Myocyte (in vitro differentiated cells): Measurements from ENCODE around the gene BCAP29. TPM values are rescaled to one million over a fixed set of nuclear protein-coding genes. Genes with fewer than 3 reads are reported as not detected.
"Not testable (repeated sequence)": the region's sequence is repeated elsewhere in the genome, so short reads cannot be mapped to it uniquely, and the experiment has no call there.

Experiments
- DNase-seq: peaks from one replicate; pipeline ENCODE4 v3.0.0-alpha.2; 2012; ENCODE audit warnings: low read depth
- total RNA-seq: library from RNA; depleted of rRNA; stranded (reverse); fragments of >200 nt; gene quantifications from 2 replicates; pipeline ENCODE4 v1.2.3, GENCODE V29; 2014

Gene BCAP29
- total RNA-seq, 1 donor from 2014 or later, result 152 TPM

DNA sequence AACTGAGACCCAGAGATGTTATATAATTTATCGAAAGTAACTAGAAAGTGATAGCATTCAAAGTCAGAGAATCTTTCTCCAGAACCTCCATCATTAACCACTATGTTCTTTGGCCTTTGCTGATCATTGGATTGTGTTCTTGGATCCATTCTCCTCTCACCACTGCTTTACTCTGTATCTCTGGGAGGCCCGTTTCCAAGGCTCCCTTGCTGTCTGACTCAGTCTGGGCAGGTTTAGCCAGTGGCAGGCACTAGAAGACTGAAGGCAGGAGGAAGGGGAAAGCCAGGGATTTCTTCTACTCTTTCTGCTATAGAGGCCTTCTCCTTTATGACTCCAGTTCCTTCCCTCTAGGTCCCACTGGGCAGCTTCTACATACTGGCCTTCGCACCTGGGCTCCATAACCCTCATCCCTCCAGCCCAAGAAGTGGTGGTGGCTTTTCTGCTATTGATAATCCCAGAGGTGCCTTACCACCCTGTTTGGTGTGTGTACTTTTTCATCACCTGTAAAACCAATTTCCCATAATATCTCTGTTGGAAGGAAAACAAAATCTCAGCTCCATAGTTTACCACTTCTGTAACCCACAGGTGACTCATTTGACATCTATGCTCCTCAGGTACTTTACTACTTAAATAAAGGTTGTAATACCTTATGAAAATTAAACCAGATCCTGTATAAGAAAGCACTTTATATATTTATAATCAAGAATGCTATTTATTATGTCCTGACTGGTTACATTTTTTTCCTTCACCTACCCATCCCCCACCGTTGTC is 36.0 kb downstream of the BCAP29 start:
- DNase-seq, result no peak

DNA sequence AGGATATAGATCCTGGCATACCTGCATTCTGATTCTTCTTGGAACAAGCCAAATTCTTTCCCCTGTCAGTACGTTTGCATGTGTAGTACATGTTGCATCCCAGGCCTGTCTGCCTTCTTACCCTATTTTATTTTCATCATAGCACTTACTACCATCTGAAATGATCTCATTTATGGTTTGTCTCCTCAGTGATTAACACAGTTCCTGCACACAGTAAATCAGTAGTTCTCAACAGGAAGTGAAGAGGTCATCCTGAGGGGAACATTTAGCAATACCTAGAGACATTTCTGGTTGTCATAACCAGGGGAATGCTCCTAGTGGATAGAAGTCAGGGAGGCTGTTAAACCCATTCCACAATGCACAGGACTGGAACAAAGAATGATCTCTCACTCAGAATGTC is 42.4 kb downstream of the BCAP29 start:
- no peak for DNase-seq

DNA sequence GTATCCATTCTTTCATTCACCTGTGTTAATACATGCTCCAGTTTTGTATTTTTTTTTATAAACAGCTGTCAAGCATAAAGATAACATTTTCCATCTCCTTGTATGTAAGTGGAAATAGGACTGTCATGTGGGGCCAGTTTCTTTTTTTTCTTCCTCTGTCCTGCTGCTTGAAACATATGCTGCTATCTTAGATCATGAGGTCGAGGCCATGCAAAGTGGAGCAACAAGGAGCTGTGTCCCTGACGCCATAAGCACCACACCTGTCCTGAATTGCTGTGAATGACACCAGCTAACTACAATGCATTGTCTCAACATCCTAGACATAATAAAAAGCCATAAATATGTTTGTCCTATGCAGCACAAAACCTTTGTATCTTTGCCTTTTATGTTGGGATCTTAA is 42.8 kb downstream of the BCAP29 start:
- DNase-seq, result no peak

DNA sequence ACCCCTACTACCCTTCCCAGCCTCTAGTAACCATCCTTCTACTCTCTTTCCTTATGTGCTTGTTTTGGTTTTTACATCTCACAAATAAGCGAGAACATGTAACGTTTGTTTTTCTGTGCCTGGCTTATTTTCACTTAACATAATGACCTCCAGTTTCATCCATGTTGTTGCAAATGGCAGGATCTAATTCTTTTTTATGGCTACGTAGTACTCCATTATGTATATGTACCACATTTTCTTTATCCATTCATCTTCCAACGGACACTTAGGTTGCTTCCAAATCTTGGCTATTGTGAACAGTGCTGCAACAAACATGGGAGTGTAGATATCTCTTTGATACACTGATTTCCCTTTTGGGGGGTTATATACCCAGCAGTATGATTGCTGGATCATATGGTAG is 47.0 kb downstream of the BCAP29 start:
- no peak for DNase-seq

DNA sequence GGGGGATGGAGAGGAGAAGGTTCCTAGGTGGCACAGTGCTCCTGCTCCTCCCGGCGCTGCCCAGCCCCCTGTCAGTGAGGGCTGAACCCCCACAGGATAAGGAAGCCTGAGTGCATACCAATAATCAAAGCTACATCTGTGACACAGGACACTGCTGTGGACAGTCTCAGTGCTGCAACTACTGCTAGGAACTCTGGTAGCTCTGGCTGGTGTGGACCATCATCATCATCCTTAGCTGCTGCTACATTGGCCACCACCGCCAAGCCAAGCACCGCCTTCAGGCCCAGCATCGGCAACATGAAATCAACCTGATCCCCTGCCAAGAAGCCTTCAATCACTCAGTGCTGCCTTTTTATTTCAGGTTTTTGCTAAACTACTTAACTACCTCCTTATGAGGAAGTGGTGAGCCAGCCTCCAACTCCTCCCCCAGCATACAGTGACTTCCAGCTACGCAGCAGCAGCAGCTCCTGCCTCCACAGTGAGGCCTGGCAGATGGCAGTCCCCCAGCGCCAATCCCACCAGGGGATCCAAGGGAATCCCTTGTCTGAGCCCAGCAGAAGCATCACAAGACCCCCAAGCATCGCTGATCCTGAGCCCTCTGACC is 48.5 kb downstream of the BCAP29 start:
- no peak for DNase-seq

DNA sequence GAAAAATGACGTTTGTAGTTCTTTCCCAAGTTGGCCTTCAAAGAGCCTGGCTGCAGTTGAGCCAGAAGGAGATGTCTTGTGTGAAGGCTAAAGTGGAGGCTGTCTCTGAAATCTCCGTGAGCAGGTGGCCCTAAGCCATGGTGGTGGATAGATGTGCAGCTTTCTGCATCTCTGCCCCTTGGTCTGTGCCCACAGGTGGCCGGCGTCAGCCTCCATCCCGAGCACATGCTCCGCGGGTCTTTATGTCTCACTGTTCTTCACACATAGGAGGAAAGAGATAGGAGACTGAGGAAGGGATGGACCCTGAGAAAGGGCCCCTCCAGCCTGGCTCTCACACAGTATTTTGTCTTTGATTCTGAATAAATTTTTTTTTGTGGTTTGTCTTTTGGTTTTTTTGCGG is 50.3 kb downstream of the BCAP29 start:
- DNase-seq, result no peak

DNA sequence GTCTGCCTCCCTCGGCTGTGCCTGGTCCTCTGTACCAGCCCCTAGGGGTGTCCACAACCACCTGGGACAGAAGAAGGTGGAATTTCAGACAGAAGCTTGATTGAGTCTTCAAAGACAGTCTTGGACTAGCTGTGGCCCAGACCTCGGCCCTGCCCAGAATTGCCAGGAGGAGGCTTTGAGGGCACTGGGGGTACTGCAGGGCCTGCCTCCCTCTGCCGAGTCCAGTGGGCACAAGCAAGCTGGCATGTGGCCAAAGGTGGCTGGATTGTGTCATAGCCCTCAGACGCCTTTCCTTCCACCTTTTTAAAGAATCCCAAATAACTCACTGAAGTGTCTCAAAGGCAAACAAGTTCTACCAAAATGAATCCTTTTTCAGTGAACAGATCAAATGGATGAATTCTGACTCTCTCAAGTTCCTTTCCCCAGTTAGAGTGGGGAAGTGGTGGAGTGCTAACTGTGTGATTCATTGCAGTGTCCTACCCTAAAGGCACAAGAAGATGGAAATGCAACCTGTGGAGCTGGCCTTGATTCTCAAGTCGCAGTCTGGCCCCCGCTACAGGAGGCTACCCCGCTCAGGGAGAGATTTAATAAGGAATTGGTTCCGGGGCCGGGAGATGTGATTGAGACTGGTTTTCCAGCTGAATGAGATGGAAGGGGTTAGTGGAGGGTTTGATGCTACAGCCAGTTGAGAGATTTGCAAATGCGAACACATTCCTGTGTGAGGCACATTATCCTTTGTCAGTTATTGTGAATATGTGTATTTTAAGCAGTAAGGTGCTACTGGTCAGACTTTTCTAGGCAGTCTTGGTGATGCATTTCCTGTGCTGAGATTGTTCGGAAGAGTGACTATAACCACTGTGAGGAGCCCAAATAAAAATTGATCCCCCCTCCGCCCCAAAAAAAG is 51.8 kb downstream of the BCAP29 start:
- no peak for DNase-seq

DNA sequence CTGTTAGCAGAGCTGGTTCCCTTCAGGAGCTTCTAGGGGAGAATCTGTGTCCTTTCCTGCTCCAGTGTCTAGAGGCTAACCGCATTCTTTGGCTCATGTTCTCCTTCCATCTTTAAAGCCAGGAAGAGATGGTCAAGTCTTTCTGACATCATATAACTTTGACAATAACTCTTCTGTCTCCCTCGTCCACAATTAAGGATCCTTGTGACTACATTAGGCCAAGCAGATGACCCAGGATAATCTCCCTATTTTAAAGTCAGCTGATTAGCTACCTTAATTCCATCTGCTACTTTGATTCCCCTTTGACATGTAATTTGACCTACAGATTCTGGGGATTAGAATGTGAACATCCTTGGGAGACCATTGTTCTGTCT is 52.4 kb downstream of the BCAP29 start:
- DNase-seq, result no peak

DNA sequence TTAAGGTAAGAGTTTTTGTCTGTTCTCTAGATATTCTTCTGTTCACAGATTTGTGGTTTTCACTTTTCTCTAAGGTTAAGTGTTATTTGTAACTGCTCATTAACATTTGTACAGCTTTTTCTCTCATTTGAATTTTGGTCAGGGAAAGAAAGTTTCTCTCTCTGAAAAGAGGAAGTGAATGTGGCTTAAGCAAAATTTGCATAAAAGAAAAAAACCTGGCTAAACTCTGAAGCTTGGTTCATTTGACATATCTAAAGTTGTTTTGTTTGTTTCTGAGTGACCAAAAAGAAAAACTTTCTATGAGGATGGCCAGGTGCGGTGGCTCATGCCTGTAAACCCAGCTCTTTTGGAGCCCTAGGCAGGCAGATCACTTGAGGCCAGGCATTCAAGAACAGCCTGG is 58.5 kb downstream of the BCAP29 start:
- no peak for DNase-seq

DNA sequence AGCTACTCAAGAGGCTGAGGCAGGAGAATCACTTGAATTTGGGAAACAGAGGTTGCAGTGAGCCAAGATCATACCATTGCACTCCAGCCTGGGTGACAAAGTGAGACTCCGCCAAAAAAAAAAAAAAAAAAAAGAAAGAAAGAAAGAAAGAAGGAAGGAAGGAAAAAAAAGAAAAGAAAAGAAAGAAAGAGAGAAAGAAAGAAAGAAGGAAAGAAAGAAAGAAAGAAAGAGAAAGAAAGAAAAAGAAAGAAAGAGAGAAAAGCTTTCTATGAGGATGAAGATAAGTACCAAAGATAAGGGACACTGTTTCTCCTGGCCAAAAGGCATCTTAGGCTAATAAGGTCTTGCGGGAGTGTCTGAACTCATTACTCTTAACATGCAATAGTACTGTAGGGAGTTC is 59.0 kb downstream of the BCAP29 start:
- DNase-seq, result not testable (repeated sequence)

DNA sequence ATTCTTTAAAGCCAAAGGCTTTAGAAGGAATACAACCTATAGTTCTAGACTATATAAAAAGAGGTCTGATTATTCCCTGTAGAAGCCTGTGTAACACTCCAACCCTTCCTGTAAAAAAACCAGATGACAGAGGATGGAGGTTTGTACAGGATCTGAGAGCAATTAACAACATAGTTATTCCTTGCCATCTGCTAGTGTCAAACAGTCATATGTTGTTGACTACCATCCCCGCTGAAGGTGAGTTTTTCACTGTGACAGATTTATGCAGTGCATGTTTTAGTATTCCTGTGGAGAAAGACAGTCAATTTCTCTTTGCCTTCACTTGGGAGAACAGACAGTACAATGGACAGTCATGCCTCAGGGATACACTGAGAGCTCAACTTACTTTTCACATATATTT is 61.6 kb downstream of the BCAP29 start:
- no peak for DNase-seq

DNA sequence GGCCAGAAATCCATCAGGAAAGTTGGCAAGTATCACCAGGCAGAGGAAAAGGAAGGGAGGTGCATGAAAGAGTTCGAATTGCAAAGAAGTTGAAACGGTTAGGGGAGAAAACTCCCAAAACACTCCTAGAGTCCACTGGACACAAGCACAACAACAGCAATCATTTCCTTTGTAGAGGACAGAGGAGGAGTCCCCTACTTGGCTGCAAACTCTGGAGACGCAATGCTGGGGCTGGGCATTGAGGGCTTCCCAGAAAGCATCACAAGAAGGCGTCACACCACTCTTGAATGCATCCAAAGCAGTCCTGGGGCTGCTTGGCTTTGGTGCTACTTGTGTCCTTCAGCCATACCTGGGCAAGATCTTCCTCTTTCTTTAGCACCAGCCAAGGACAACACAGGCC is 62.5 kb downstream of the BCAP29 start:
- DNase-seq, result no peak

DNA sequence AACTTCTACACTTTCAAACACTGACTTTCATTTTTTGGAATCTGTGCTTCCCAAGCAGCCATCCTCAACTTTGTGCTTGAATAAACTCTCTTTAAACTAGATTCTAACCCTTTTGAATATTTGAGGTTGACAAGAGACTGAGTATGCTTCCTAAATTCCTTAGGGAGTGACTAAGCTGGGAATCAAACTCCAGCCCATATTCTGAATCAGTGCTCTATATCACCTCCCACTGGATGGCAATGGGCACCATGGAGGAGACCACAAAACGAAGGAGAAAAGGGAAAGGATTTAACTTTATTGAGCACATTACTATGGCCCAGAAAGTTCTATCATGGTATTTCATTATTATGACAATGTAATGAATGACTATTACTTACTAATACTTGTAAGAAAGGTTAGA is 63.4 kb downstream of the BCAP29 start:
- peak; percentile 49 for DNase-seq

DNA sequence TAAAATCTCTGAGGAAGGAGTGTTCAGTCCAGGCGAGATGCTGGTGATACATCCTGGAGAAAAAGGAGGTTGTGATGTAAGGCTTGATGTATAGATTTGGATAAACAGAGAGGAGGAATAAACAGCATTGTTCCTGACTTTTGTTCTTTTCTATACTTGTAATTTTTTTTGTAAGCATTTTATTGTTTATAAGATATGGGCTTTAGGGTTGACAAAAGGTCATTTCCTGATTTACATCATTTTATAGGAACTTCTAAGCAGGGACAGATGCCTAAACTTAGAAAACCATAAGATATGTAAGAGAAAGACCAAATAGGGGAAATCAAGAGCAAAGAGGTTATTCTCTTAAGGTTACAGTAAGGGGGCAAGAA is 63.9 kb downstream of the BCAP29 start:
- DNase-seq, result no peak

DNA sequence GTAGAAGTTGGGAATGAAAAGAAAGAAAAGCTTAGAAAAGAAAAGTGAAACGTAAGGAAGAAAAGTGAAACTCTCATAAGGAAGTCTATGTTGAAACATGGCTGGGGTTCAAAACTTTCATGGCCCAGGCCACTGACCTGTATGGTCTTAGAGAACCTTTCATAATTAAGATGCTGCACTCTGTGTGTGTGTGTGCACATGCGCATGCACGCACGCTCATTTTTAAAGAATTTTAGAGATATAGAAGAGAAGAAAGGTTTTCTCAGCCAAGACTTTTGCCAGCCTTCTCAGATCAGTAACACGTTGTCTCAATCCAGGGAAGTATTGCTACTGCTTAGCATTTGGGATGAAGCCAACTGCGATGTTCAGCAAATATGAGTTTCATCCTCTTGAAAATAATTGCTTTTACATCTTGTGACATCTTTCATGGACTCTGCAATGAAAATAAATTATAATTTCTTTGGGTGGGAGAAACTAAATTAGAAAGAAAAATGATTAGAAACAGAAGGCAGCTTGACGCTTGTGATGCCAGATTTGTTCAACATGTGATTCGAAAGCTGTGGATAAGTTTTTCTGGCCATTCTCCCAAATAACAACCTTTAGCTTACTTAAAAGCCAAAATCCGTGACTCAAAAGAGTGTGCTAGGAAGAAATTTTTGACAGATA is 64.4 kb downstream of the BCAP29 start:
- no peak for DNase-seq

DNA sequence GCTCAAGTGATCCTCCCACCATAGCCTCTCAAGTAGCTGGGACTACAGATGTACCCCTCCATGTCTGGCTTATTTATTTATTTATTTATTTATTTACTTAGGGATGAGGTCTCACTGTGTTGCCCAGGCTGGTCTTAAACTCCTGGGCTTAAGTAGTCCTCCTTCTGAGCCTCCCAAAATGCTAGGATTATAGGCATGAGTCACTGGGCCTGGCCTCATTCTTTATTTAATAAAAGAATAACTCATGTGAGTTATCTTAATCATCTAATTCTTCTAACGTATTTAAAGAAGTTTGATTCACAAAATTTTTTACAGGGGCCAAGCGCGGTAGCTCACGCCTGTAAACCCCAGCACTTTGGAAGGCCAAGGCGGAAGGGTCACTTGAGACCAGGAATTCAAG is 72.6 kb downstream of the BCAP29 start:
- no peak for DNase-seq

DNA sequence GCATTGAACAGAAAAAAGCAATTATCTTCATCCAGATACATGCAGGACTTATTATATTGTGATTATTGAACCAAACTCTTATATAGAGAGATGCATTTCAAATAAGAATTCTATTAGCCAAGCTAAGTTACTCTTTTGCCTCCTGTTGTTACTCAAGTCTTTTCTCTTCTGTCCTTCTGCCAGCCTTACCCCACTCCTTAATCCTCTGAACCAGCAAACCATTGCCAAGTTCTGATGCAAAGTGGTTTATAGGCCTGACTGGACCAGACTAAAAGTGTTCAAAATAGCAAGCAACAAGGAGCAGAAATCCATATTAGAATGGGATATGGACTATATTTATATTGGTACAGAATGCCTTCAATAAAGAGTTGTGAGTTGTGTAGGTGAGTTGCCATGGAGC is 78.4 kb downstream of the BCAP29 start:
- peak; percentile 20 for DNase-seq

DNA sequence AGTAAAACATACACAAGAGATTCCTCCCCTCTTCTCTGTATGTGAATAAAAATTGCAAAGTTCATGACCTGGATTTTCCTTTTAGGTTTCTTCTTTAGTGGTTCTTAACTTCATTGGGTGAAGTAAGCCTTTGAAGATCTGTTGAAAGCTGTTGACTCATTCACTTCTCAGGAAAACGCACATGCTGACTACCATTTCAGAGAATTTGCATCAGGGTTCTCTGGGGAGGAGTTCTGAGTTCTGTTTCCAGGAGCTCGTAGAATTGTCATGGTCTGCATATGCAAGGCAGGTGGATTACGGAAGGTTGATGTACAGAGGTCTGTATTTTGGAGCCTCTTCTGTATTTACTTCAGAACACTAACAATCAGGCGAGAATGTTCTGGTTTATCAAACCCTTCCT is 79.6 kb downstream of the BCAP29 start:
- DNase-seq, result no peak

DNA sequence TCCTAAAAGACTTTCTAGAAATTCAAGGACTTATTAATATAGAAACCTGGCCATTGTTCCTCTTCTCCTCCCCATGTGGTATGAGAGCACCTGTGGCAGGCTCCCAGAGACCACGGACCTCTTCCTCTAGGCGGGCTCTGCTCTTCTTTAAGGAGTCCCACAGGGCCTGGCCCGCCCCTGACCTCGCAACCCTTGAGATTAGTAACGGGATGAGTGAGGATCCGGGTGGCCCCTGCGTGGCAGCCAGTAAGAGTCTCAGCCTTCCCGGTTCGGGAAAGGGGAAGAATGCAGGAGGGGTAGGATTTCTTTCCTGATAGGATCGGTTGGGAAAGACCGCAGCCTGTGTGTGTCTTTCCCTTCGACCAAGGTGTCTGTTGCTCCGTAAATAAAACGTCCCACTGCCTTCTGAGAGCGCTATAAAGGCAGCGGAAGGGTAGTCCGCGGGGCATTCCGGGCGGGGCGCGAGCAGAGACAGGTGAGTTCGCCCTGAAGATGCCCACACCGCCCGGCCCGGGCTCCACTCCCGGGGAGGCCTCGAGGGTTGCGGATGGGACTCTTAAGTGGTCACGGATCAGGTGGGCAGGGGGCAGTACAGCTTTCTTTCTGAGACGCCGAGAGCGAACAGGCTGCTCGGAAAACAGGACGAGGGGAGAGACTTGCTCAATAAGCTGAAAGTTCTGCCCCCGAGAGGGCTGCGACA is 80.5 kb downstream of the BCAP29 start, which contains the start of gene SLC26A4:
Gene SLC26A4, plus strand, starts transcription at position 448 of the 700 bp plus-strand sequence. CDS start 814 bp downstream, outside the sequence.
- DNase-seq, result no peak

DNA sequence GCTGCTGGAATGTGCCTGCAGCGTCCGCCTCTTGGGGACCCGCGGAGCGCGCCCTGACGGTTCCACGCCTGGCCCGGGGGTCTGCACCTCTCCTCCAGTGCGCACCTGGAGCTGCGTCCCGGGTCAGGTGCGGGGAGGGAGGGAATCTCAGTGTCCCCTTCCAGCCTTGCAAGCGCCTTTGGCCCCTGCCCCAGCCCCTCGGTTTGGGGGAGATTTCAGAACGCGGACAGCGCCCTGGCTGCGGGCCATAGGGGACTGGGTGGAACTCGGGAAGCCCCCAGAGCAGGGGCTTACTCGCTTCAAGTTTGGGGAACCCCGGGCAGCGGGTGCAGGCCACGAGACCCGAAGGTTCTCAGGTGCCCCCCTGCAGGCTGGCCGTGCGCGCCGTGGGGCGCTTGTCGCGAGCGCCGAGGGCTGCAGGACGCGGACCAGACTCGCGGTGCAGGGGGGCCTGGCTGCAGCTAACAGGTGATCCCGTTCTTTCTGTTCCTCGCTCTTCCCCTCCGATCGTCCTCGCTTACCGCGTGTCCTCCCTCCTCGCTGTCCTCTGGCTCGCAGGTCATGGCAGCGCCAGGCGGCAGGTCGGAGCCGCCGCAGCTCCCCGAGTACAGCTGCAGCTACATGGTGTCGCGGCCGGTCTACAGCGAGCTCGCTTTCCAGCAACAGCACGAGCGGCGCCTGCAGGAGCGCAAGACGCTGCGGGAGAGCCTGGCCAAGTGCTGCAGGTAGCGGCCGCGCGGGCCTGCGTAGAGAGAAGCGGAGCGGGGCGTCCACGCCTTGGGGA is 81.2 kb downstream of the BCAP29 start:
- peak; percentile 55 for DNase-seq
